Fibroblast of villous mesenchyme (primary cell): ENCODE results near the gene HOXC11. TPM values are rescaled to one million over a fixed set of nuclear protein-coding genes. Genes with fewer than 3 reads are reported as not detected.

Experiments used
- DNase-seq: peaks from one replicate; pipeline ENCODE4 v3.0.0-alpha.2; 2010; ENCODE audit warnings: low read depth
- H3K4me3 ChIP-seq: 2 replicates; pipeline ENCODE4 v1.5.1; 2011; ENCODE audit warnings: low read depth, mild to moderate bottlenecking, low read length
- CTCF ChIP-seq: IDR thresholded peaks from 2 replicates; pipeline ENCODE4 v1.5.1; 2012; ENCODE audit warnings: low read depth, mild to moderate bottlenecking, low read length; ENCODE audit not compliant: insufficient read depth
- total RNA-seq: library from RNA; depleted of rRNA; stranded (reverse); fragments of >200 nt; gene quantifications from 2 replicates; pipeline ENCODE4 v1.2.3, GENCODE V29; 2012

HOXC11 gene
- total RNA-seq, 1 donor = 0.86 TPM

- peak; percentile 82 for DNase-seq
Measured at GRCh38 chr12:53989227-53990113, 16.5 kb downstream of the HOXC11 start.

GRCh38 chr12:53990311-53991076 lies 17.6 kb downstream of the HOXC11 start:
- H3K4me3 ChIP-seq = no peak overlapping the region
- DNase-seq = no peak
- TF ChIP-seq CTCF = no peak

More at GRCh38 chr12:53989227-53990113, 16.5 kb downstream of the HOXC11 start:
- H3K4me3 ChIP-seq = peak overlapping the region; percentile 46
- TF ChIP-seq CTCF = peak; percentile 63

GRCh38 chr12:53991077-53991460 lies 18.1 kb downstream of the HOXC11 start:
- no peak for DNase-seq
- no peak overlapping the region for H3K4me3 ChIP-seq
- no peak for TF ChIP-seq CTCF

- no peak for DNase-seq
- TF ChIP-seq CTCF = no peak
- no peak overlapping the region for H3K4me3 ChIP-seq
Measured at GRCh38 chr12:53992377-53992889, 19.5 kb downstream of the HOXC11 start.

- DNase-seq = no peak
- H3K4me3 ChIP-seq = no peak overlapping the region
- no peak for TF ChIP-seq CTCF
Measured at GRCh38 chr12:53993162-53994008, 20.5 kb downstream of the HOXC11 start.

- TF ChIP-seq CTCF = no peak
- no peak for DNase-seq
- H3K4me3 ChIP-seq = peak overlapping the region; percentile 60
Measured at GRCh38 chr12:53994009-53994263, 21.0 kb downstream of the HOXC11 start.
